Bone marrow (tissue), 2 donors: ENCODE measurements around the gene TBC1D7.

Source experiments
- DNase-seq, 2 donors: peaks; one replicate each; lab custom pipeline; 2025; lab: John Stamatoyannopoulos, UW

The TBC1D7 gene

GRCh38 chr6:13319891-13320564 lies 8.3 kb downstream of the TBC1D7 start:
- no peak for DNase-seq

- DNase-seq = no peak
These were observed 9.5 kb downstream of the TBC1D7 start for GRCh38 chr6:13318821-13319220.

GRCh38 chr6:13315896-13316295 lies 12.4 kb downstream of the TBC1D7 start:
- DNase-seq = no peak

GRCh38 chr6:13314806-13315205 lies 13.5 kb downstream of the TBC1D7 start:
- DNase-seq = no peak

GRCh38 chr6:13311155-13311554 lies 17.2 kb downstream of the TBC1D7 start:
- no peak for DNase-seq

- no peak for DNase-seq
These were observed 20.0 kb downstream of the TBC1D7 start for GRCh38 chr6:13308332-13308731.

GRCh38 chr6:13307508-13307995 lies 20.8 kb downstream of the TBC1D7 start:
- peak; percentile 5 to 63 for DNase-seq

GRCh38 chr6:13305791-13306190 lies 22.5 kb downstream of the TBC1D7 start:
- no peak for DNase-seq

GRCh38 chr6:13305288-13305687 lies 23.0 kb downstream of the TBC1D7 start:
- DNase-seq = no peak

GRCh38 chr6:13304580-13305260 lies 23.6 kb downstream of the TBC1D7 start:
- DNase-seq = no peak

GRCh38 chr6:13304101-13304500 lies 24.2 kb downstream of the TBC1D7 start:
- peak in 1 of 2 donors; percentile 56 for DNase-seq

GRCh38 chr6:13303668-13304017 lies 24.7 kb downstream of the TBC1D7 start:
- DNase-seq = peak in 1 of 2 donors; percentile 78

GRCh38 chr6:13302751-13303667 lies 25.3 kb downstream of the TBC1D7 start:
- peak; percentile 40 to 100 for DNase-seq

GRCh38 chr6:13302291-13302690 lies 26.0 kb downstream of the TBC1D7 start:
- DNase-seq = no peak

- DNase-seq = no peak
These were observed 27.4 kb downstream of the TBC1D7 start for GRCh38 chr6:13300643-13301590.

GRCh38 chr6:13299918-13300317 lies 28.4 kb downstream of the TBC1D7 start:
- no peak for DNase-seq

- DNase-seq = no peak
These were observed 28.9 kb downstream of the TBC1D7 start for GRCh38 chr6:13299403-13299821.

- DNase-seq = no peak
These were observed 29.9 kb downstream of the TBC1D7 start for GRCh38 chr6:13298446-13298845.

- DNase-seq = no peak
These were observed 30.9 kb downstream of the TBC1D7 start for GRCh38 chr6:13297391-13297790.

- no peak for DNase-seq
These were observed 31.8 kb downstream of the TBC1D7 start for GRCh38 chr6:13296536-13296997.

GRCh38 chr6:13295576-13295975 lies 32.8 kb downstream of the TBC1D7 start:
- DNase-seq = no peak
